GM10248 (cell line): ENCODE data around the gene FAM107B.
"Not testable (repeated sequence)": the region's sequence is repeated elsewhere in the genome, so short reads cannot be mapped to it uniquely, and the experiment has no call there.

Source experiments
- CTCF ChIA-PET: fragments of 300-600 bp; sonication (Branson Sonifier 250); formaldehyde crosslinking; extraction: SDS; loops from one replicate; lab custom pipeline; 2021; ENCODE audit warnings: antibody characterized with exemption; lab: Yijun Ruan, JAX
- POLR2A ChIA-PET: fragments of 350-650 bp; sonication (Branson Sonifier 250); formaldehyde crosslinking; extraction: SDS; loops from one replicate; lab custom pipeline; 2020; ENCODE audit warnings: antibody characterized with exemption; lab: Yijun Ruan, JAX
- DNase-seq: peaks from one replicate; pipeline ENCODE4 v3.0.0; 2012; ENCODE audit errors: extremely low spot score
- TF ChIP-seq, protein P1 (sequence below): IDR thresholded peaks from 2 replicates; pipeline ENCODE4 v1.5.1; 2012; ENCODE audit warnings: mild to moderate bottlenecking, low read depth; ENCODE audit errors: extremely low read depth, missing control alignments, control extremely low read depth

Gene FAM107B

GRCh38 chr10:14660831-14661230, 113.9 kb downstream of the FAM107B start:
- TF ChIP-seq, protein P1, sequence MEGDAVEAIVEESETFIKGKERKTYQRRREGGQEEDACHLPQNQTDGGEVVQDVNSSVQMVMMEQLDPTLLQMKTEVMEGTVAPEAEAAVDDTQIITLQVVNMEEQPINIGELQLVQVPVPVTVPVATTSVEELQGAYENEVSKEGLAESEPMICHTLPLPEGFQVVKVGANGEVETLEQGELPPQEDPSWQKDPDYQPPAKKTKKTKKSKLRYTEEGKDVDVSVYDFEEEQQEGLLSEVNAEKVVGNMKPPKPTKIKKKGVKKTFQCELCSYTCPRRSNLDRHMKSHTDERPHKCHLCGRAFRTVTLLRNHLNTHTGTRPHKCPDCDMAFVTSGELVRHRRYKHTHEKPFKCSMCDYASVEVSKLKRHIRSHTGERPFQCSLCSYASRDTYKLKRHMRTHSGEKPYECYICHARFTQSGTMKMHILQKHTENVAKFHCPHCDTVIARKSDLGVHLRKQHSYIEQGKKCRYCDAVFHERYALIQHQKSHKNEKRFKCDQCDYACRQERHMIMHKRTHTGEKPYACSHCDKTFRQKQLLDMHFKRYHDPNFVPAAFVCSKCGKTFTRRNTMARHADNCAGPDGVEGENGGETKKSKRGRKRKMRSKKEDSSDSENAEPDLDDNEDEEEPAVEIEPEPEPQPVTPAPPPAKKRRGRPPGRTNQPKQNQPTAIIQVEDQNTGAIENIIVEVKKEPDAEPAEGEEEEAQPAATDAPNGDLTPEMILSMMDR: no peak
- CTCF ChIA-PET: no interaction called here
- POLR2A ChIA-PET: interaction anchor here (0.6 kb wide), 1 partner anchor 371 kb away, joined by 3 read pairs; no protein-coding TSS in a partner anchor
- DNase-seq: no peak

- peak; percentile 65 for DNase-seq
- CTCF ChIA-PET: no interaction called here
- POLR2A ChIA-PET: no interaction called here
- TF ChIP-seq, protein P1: no peak
Observed at GRCh38 chr10:14659626-14660196, 115.0 kb downstream of the FAM107B start.

DNA sequence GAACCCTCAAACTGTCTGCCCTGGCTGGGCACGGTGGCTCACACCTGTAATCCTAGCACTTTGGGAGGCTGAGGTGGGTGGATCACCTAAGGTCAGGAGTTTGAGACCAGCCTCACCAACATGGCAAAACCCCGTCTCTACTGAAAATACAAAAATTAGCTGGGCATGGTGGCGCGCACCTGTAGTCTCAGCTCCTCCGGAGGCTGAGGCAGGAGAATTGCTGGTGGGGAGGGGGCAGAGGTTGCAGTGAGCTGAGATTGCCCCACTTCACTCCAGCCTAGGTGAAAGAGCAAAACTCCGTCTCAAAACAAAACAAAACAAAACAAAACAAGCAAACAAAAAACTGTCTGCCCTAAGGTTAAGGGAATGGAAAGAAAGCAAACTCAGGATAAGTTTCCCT, 115.6 kb downstream of the FAM107B start:
- POLR2A ChIA-PET, CTCF ChIA-PET: not testable (repeated sequence)

GRCh38 chr10:14658331-14659127, 116.2 kb downstream of the FAM107B start:
- ChIA-PET CTCF (no interaction called here), POLR2A (interaction anchor here (0.5 kb wide), 1 partner anchor 268 kb away, joined by 9 read pairs; no protein-coding TSS in a partner anchor)
- TF ChIP-seq, protein P1: no peak
- DNase-seq: peak; percentile 27

More for the DNA sequence above, 115.6 kb downstream of the FAM107B start:
- DNase-seq: not testable (repeated sequence)

- POLR2A ChIA-PET: no interaction called here
- CTCF ChIA-PET: interaction anchor here (1.5 kb wide), 1 partner anchor 10 kb away, joined by 5 read pairs; no protein-coding TSS in a partner anchor
- TF ChIP-seq, protein P1: no peak
- no peak for DNase-seq
Observed at GRCh38 chr10:14656052-14656730, 118.5 kb downstream of the FAM107B start.

DNA sequence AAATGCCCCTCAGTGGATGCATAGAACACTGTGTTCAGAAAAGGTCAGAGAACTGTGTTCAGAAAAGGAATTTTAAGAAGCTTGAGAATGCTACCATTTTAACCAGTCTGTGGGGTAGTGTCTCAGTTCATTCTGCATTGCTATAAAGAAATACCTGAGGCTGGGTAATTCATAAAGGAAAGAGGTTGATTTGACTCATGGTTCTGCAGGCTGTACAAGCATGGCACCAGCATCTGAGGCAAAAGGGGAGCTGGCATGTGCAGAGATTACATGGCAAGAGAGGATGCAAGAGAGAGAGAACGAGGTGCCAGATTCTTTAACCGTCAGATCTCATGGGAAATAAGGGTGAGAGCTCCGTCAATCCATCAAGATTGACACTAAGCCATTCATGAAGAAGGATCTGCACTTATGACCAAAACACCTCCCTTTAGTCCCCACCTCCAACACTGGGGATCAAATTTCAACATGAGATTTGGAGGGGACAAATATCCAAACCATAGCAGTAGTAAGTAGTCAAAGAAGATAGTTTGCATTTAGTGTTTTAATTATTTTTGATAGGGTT, 119.8 kb downstream of the FAM107B start:
- ChIA-PET CTCF (interaction anchor here (1.5 kb wide), 1 partner anchor 9 kb away, joined by 5 read pairs; no protein-coding TSS in a partner anchor), POLR2A (no interaction called here)
- TF ChIP-seq, protein P1: no peak
- no peak for DNase-seq
